Tibial nerve (tissue), 4 donors: Measurements from ENCODE around the gene HOXB5. TPM values are rescaled to one million over a fixed set of nuclear protein-coding genes. Genes with fewer than 3 reads are reported as not detected.

ENCODE experiments used
- DNase-seq, 2 donors: peaks; one replicate each; pipeline ENCODE4 v3.0.0-alpha.2; 2019; ENCODE audit warnings: low spot score in 2 of 2
- H3K27ac ChIP-seq, 4 donors: fragments of 200-600 bp; sonication (generic) in 3 of 4; one replicate each; pipeline ENCODE4 v1.5.1; 2017 to 2019; ENCODE audit warnings: mild to moderate bottlenecking in 1 of 4
- H3K27me3 ChIP-seq, 2 donors: fragments of 200-600 bp; sonication (generic) in 1 of 2; one replicate each; pipeline versions ENCODE4 v1.5.1 to v1.6.0; 2017 to 2019
- H3K36me3 ChIP-seq, 3 donors: fragments of 200-600 bp; sonication (generic); one replicate each; pipeline ENCODE4 v1.5.1; 2018 to 2019
- H3K4me1 ChIP-seq, 4 donors: fragments of 200-600 bp; sonication (generic) in 3 of 4; one replicate each; pipeline ENCODE4 v1.5.1; 2017 to 2019
- H3K4me3 ChIP-seq, 4 donors: fragments of 200-600 bp; sonication (generic) in 3 of 4; one replicate each; pipeline ENCODE4 v1.5.1; 2017 to 2019; ENCODE audit warnings: mild to moderate bottlenecking in 1 of 4, moderate library complexity in 1 of 4
- H3K9me3 ChIP-seq, 4 donors: fragments of 200-600 bp; sonication (generic) in 3 of 4; one replicate each; pipeline ENCODE4 v1.5.1; 2017 to 2019
- CTCF ChIP-seq, 5 experiments: fragments of 200-600 bp in 3 of 5; fragments of 450-650 bp in 2 of 5; sonication (generic) in 3 of 5; IDR thresholded peaks; one replicate each; pipeline ENCODE4 v1.5.1; 2016 to 2019; ENCODE audit warnings: antibody characterized with exemption in 5 of 5, mild to moderate bottlenecking in 3 of 5, moderate library complexity in 2 of 5
- EP300 ChIP-seq, 2 donors: sonication (generic); formaldehyde crosslinking; IDR thresholded peaks; one replicate each; pipeline ENCODE4 v1.6.1; 2017; ENCODE audit warnings: antibody characterized with exemption in 2 of 2, mild to moderate bottlenecking in 1 of 2
- POLR2A ChIP-seq, 2 donors: fragments of 450-650 bp; IDR thresholded peaks; one replicate each; pipeline ENCODE4 v1.6.1; 2017; ENCODE audit warnings: antibody characterized with exemption in 2 of 2, mild to moderate bottlenecking in 2 of 2, moderate library complexity in 2 of 2
- WGBS, 2 donors: methylation state at CpG; one replicate each; pipeline ENCODE4 v1.1.5; 2018; 5-methylcytosine and 5-hydroxymethylcytosine counted together
- total RNA-seq, 4 donors: library from RNA; depleted of rRNA; stranded (reverse); fragments of >200 nt; gene quantifications; one replicate each; pipeline ENCODE4 v1.1.0, GENCODE V29; 2016

The HOXB5 gene
- total RNA-seq, 4 donors from 2014 or later, result 1.6 to 1.8 TPM; not detected in 2

- peak within 1 kb of the TSS in 2 of 4 donors; percentile 32 to 86 for H3K27ac ChIP-seq
- H3K27me3 ChIP-seq, result peaks cover 5 to 98% of the 10 kb centered on the region in 2 donors
- 18 to 20% methylated on average over 40 to 41 of the region's 41 CpGs for WGBS, 2 donors
- TF ChIP-seq EP300 (IDR thresholded peaks at IDR 0.05) (no peak), POLR2A (IDR thresholded peaks at IDR 0.05) (no peak), CTCF (IDR thresholded peaks at IDR 0.05) (no peak)
- peaks cover 0 to 69% (median 17%) of the 10 kb centered on the region in 4 donors for H3K4me1 ChIP-seq
- H3K9me3 ChIP-seq, result no peaks in the 10 kb centered on the region
- DNase-seq, result no peak
- no peaks in the 10 kb centered on the region for H3K36me3 ChIP-seq
- peak within 1 kb of the TSS in 3 of 4 donors; percentile 21 to 71 (median 57) for H3K4me3 ChIP-seq
Measured at GRCh38 chr17:48615047-48615962, 21.7 kb upstream of the HOXB5 start, which contains the start of gene HOXB8. HOXB8 (minus strand) TSS chr17:48615292; CDS start chr17:48614704, 588 bp downstream.

GRCh38 chr17:48613862-48614694, 20.5 kb upstream of the HOXB5 start:
- Histone ChIP-seq H3K27me3 (peaks cover 5 to 98% of the 10 kb centered on the region in 2 donors), H3K4me1 (peaks cover 0 to 78% (median 18%) of the 10 kb centered on the region in 4 donors), H3K4me3 (peak overlapping the region in 3 of 4 donors; percentile 21 to 71 (median 57))

GRCh38 chr17:48612854-48613691, 19.5 kb upstream of the HOXB5 start:
- 1 to 3% methylated on average over 62 to 67 of the region's 67 CpGs for WGBS, 2 donors
- Histone ChIP-seq H3K4me1 (peaks cover 0 to 69% (median 18%) of the 10 kb centered on the region in 4 donors), H3K4me3 (peak overlapping the region; percentile 30 to 71 (median 46)), H3K27me3 (peaks cover 5 to 98% of the 10 kb centered on the region in 2 donors), H3K36me3 (no peaks in the 10 kb centered on the region), H3K9me3 (no peaks in the 10 kb centered on the region), H3K27ac (peak overlapping the region; percentile 12 to 86 (median 76))
- peak in 4 of 5 experiments; percentile 8 to 47 (median 34) for TF ChIP-seq CTCF (IDR thresholded peaks at IDR 0.05)
- TF ChIP-seq EP300 (IDR thresholded peaks at IDR 0.05), result no peak
- no peak for TF ChIP-seq POLR2A (IDR thresholded peaks at IDR 0.05)
- no peak for DNase-seq

More at GRCh38 chr17:48613862-48614694, 20.5 kb upstream of the HOXB5 start:
- Histone ChIP-seq H3K36me3 (no peaks in the 10 kb centered on the region), H3K9me3 (no peaks in the 10 kb centered on the region), H3K27ac (peak overlapping the region in 2 of 4 donors; percentile 79 to 86)
- TF ChIP-seq EP300 (IDR thresholded peaks at IDR 0.05) (no peak), POLR2A (IDR thresholded peaks at IDR 0.05) (no peak), CTCF (IDR thresholded peaks at IDR 0.05) (no peak)
- DNase-seq, result no peak
- 5 to 8% methylated on average over 41 to 46 of the region's 55 CpGs for WGBS, 2 donors

- peak overlapping the region in 3 of 4 donors; percentile 73 to 86 (median 79) for H3K27ac ChIP-seq
- no peaks in the 10 kb centered on the region for H3K36me3 ChIP-seq
- no peaks in the 10 kb centered on the region for H3K9me3 ChIP-seq
- TF ChIP-seq CTCF (IDR thresholded peaks at IDR 0.05) (no peak), EP300 (IDR thresholded peaks at IDR 0.05) (no peak), POLR2A (IDR thresholded peaks at IDR 0.05) (no peak)
- H3K27me3 ChIP-seq, result peaks cover 5 to 98% of the 10 kb centered on the region in 2 donors
- peaks cover 0 to 63% (median 18%) of the 10 kb centered on the region in 4 donors for H3K4me1 ChIP-seq
- no peak for DNase-seq
- H3K4me3 ChIP-seq, result peak overlapping the region; percentile 30 to 71 (median 46)
- WGBS, 2 donors, result 4 to 5% methylated on average over 15 of the region's 15 CpGs
Measured at GRCh38 chr17:48612456-48612853, 18.9 kb upstream of the HOXB5 start.
